ENCODE data around the gene MRPS5.

DNA sequence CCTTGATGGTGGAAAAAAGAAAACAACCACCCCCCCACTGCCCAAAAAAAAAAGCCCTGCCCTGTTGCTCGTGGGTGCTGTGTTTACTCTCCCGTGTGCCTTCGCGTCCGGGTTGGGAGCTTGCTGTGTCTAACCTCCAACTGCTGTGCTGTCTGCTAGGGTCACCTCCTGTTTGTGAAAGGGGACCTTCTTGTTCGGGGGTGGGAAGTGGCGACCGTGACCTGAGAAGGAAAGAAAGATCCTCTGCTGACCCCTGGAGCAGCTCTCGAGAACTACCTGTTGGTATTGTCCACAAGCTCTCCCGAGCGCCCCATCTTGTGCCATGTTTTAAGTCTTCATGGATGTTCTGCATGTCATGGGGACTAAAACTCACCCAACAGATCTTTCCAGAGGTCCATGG lies 68.1 kb downstream of the MRPS5 start:
- no peak for TF ChIP-seq POLR2A (IDR thresholded peaks at IDR 0.05)
- TF ChIP-seq, protein P1, sequence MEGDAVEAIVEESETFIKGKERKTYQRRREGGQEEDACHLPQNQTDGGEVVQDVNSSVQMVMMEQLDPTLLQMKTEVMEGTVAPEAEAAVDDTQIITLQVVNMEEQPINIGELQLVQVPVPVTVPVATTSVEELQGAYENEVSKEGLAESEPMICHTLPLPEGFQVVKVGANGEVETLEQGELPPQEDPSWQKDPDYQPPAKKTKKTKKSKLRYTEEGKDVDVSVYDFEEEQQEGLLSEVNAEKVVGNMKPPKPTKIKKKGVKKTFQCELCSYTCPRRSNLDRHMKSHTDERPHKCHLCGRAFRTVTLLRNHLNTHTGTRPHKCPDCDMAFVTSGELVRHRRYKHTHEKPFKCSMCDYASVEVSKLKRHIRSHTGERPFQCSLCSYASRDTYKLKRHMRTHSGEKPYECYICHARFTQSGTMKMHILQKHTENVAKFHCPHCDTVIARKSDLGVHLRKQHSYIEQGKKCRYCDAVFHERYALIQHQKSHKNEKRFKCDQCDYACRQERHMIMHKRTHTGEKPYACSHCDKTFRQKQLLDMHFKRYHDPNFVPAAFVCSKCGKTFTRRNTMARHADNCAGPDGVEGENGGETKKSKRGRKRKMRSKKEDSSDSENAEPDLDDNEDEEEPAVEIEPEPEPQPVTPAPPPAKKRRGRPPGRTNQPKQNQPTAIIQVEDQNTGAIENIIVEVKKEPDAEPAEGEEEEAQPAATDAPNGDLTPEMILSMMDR (IDR thresholded peaks at IDR 0.05): no peak

Measured in breast epithelium (tissue), 3 donors.